HEK293T (cell line): Measurements from ENCODE around the gene EPHB1.

Experiments
- CTCF ChIA-PET: fragments of 350-600 bp; formaldehyde crosslinking; extraction: SDS; loops from one replicate; lab custom pipeline; 2021; ENCODE audit warnings: antibody characterized with exemption, inconsistent platforms; lab: Yijun Ruan, JAX
- POLR2A ChIA-PET: fragments of 350-600 bp; formaldehyde crosslinking; extraction: SDS; loops from one replicate; lab custom pipeline; 2020; ENCODE audit warnings: antibody characterized with exemption, inconsistent platforms; lab: Yijun Ruan, JAX
- DNase-seq: peaks from one replicate; pipeline ENCODE4 v3.0.0; 2012; ENCODE audit warnings: mixed read lengths; ENCODE audit errors: extremely low spot score
- ARNT ChIP-seq: fragments of 450-650 bp; IDR thresholded peaks from 2 replicates; pipeline ENCODE4 v1.6.1; 2017; ENCODE audit warnings: mild to moderate bottlenecking
- BHLHE40 ChIP-seq: fragments of 450-650 bp; IDR thresholded peaks from 2 replicates; pipeline ENCODE4 v1.6.1; 2016; ENCODE audit warnings: mild to moderate bottlenecking, moderate library complexity, borderline replicate concordance
- CTBP1 ChIP-seq: fragments of 450-650 bp; IDR thresholded peaks from 2 replicates; pipeline ENCODE4 v1.6.1; 2016; ENCODE audit warnings: borderline replicate concordance
- ELF4 ChIP-seq: fragments of 450-650 bp; IDR thresholded peaks from 2 replicates; pipeline ENCODE4 v1.6.1; 2017; ENCODE audit warnings: antibody characterized with exemption
- FOXA1 ChIP-seq: fragments of 450-650 bp; IDR thresholded peaks from 2 replicates; pipeline ENCODE4 v1.6.1; 2016; ENCODE audit warnings: mild to moderate bottlenecking
- FOXK2 ChIP-seq: fragments of 450-650 bp; IDR thresholded peaks from 2 replicates; pipeline ENCODE4 v1.6.1; 2016; ENCODE audit warnings: mild to moderate bottlenecking
- FOXM1 ChIP-seq: fragments of 450-650 bp; IDR thresholded peaks from 2 replicates; pipeline ENCODE4 v1.6.1; 2017; ENCODE audit warnings: mild to moderate bottlenecking, borderline replicate concordance
- HDGF ChIP-seq: fragments of 450-650 bp; IDR thresholded peaks from 2 replicates; pipeline ENCODE4 v1.6.1; 2017; ENCODE audit warnings: antibody characterized with exemption, borderline replicate concordance
- L3MBTL2 ChIP-seq: fragments of 450-650 bp; conservative IDR thresholded peaks from 2 replicates; pipeline ENCODE4 v1.6.1; 2016; ENCODE audit warnings: mild to moderate bottlenecking
- LEF1 ChIP-seq: fragments of 450-650 bp; IDR thresholded peaks from 2 replicates; pipeline ENCODE4 v1.6.1; 2017; ENCODE audit warnings: mild to moderate bottlenecking, borderline replicate concordance
- NFRKB ChIP-seq: fragments of 450-650 bp; IDR thresholded peaks from 2 replicates; pipeline ENCODE4 v1.6.1; 2016; ENCODE audit warnings: mild to moderate bottlenecking, moderate library complexity
- SP1 ChIP-seq: fragments of 450-650 bp; IDR thresholded peaks from 2 replicates; pipeline ENCODE4 v1.6.1; 2017
- SUZ12 ChIP-seq: fragments of 450-650 bp; IDR thresholded peaks from 2 replicates; pipeline ENCODE4 v1.6.1; 2016; ENCODE audit warnings: mild to moderate bottlenecking
- TARDBP ChIP-seq: fragments of 450-650 bp; IDR thresholded peaks from 2 replicates; pipeline ENCODE4 v1.6.1; 2016
- ZNF384 ChIP-seq: fragments of 450-650 bp; IDR thresholded peaks from 2 replicates; pipeline ENCODE4 v1.6.1; 2016
- TF ChIP-seq, protein P1 (sequence below): fragments of 450-650 bp; IDR thresholded peaks from 2 replicates; pipeline ENCODE4 v1.6.1; 2016

EPHB1 gene

GRCh38 chr3:135258916-135259315 lies 463.9 kb downstream of the EPHB1 start:
- DNase-seq, result no peak
- TF ChIP-seq LEF1, result no peak
- no peak for TF ChIP-seq FOXK2
- TF ChIP-seq ELF4, result no peak
- CTCF ChIA-PET, result no interaction called here
- POLR2A ChIA-PET, result no interaction called here

DNA sequence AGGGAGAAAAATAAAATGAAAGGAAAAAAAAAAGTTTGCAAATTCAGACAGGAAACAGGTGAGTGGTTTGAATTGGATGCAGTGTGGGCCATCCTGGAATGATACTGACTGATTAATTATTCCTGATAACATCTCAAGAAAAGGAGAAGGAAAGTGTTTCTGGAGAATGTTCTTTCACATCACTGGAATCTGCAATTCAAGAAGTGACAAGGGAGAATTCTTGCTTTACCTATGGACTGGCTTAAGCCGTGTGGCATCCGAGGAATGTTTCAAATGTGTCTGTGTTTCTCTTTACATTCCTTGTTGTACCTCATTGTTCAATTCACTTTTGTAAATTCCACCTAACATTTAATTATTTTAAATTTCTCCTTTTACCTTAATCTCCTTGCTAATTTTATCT lies 465.0 kb downstream of the EPHB1 start:
- POLR2A ChIA-PET, result no interaction called here
- CTCF ChIA-PET, result no interaction called here
- DNase-seq, result no peak
- TF ChIP-seq SP1 (no peak), ELF4 (no peak), ZNF384 (no peak), FOXK2 (no peak), BHLHE40 (no peak), TARDBP (no peak), CTBP1 (no peak), L3MBTL2 (no peak), FOXA1 (no peak), ARNT (no peak), SUZ12 (no peak), LEF1 (no peak), HDGF (no peak), FOXM1 (no peak), NFRKB (no peak)
- TF ChIP-seq, protein P1, sequence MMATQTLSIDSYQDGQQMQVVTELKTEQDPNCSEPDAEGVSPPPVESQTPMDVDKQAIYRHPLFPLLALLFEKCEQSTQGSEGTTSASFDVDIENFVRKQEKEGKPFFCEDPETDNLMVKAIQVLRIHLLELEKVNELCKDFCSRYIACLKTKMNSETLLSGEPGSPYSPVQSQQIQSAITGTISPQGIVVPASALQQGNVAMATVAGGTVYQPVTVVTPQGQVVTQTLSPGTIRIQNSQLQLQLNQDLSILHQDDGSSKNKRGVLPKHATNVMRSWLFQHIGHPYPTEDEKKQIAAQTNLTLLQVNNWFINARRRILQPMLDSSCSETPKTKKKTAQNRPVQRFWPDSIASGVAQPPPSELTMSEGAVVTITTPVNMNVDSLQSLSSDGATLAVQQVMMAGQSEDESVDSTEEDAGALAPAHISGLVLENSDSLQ, result no peak

- TF ChIP-seq NFRKB (no peak), HDGF (no peak), LEF1 (no peak), FOXM1 (no peak), TARDBP (no peak), ZNF384 (no peak), FOXA1 (no peak), BHLHE40 (no peak), CTBP1 (no peak), ELF4 (no peak), ARNT (no peak), SP1 (no peak)
- TF ChIP-seq, protein P1, result no peak
- POLR2A ChIA-PET, result no interaction called here
Observed at GRCh38 chr3:135261214-135261775, 466.2 kb downstream of the EPHB1 start.

GRCh38 chr3:135261916-135262315 lies 466.9 kb downstream of the EPHB1 start:
- no peak for DNase-seq
- ChIA-PET CTCF (no interaction called here), POLR2A (no interaction called here)
- TF ChIP-seq, protein P1, result no peak
- no peak for TF ChIP-seq SUZ12
- no peak for TF ChIP-seq L3MBTL2
- TF ChIP-seq FOXK2, result no peak

More at GRCh38 chr3:135261214-135261775, 466.2 kb downstream of the EPHB1 start:
- CTCF ChIA-PET, result no interaction called here
- no peak for DNase-seq

DNA sequence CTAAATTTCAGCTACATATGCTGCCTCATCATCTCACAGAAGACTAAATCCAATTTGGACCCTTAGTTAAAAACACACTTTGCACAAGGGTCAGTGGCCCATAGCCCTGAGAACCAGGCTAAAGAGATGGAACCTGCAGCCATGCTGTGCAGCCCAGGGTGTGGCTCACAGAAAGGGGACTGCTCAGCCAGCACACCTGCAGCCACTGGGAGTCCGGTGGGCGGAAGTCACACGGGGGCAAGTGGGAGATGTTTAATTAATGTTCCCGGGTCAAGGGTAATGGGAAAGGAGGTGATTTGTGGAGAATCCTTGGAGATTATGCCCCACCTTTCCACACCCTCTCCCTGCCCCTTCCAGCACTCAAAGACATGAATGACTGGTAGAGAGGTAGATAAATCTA lies 467.4 kb downstream of the EPHB1 start:
- CTCF ChIA-PET, result no interaction called here
- POLR2A ChIA-PET, result no interaction called here
- DNase-seq, result no peak
- TF ChIP-seq ARNT, result no peak
- no peak for TF ChIP-seq SP1
- TF ChIP-seq FOXA1, result no peak
- no peak for TF ChIP-seq TARDBP

DNA sequence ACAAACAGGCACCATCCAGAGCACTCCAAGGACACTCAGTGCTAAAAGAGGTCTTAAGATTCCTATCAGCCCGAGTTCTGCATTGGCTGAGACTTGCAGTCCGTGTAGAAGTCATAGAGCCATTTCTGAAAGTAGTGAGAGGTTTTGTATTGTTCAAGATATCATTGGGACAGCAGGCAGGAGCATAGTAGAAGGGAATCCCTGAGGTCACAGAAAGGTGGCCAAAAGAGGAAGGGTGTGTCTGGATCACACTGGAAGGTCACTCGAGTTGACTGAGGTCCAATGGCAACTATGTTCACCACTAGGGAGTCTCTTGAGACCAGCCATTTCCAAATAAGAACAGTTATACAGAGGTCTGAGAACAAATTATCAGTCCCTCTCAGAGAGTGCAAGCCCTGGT lies 468.3 kb downstream of the EPHB1 start:
- no peak for DNase-seq
- ChIA-PET POLR2A (no interaction called here), CTCF (no interaction called here)
- no peak for TF ChIP-seq FOXA1
- TF ChIP-seq BHLHE40, result no peak
- no peak for TF ChIP-seq TARDBP
- TF ChIP-seq ARNT, result no peak
- no peak for TF ChIP-seq L3MBTL2
- TF ChIP-seq CTBP1, result no peak
- TF ChIP-seq HDGF, result no peak

DNA sequence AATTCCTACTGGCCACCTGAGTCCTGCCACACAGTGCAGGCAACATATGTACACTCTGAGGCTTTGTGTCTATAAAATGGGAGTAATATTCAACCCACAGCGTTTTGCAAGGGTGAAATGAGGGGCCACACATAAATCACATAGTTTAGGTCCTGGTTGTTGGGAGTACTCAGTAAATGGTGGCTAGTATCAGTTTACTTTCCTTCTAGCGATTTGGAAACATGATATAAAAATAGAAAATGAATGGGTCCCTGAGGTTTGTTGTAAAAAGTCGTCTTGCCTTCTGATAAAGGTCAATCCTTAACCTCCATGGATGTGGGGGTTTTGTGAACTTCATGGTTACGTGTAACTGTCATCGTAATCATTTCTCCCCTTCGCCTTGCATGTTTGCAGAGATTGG lies 472.4 kb downstream of the EPHB1 start:
- DNase-seq, result no peak
- CTCF ChIA-PET, result no interaction called here
- TF ChIP-seq FOXK2, result no peak
- TF ChIP-seq SUZ12, result no peak
- TF ChIP-seq ARNT, result no peak
- no peak for TF ChIP-seq ELF4
- no peak for TF ChIP-seq FOXM1
- POLR2A ChIA-PET, result no interaction called here
